ENCODE measurements around the gene KCNIP1.

- TF ChIP-seq POLR2A (IDR thresholded peaks at IDR 0.05) (no peak), CTCF (IDR thresholded peaks at IDR 0.05) (no peak)
These were observed 279.9 kb downstream of the KCNIP1 start, which contains the start of gene GABRP for GRCh38 chr5:170783498-170784247.

All from heart left ventricle (tissue), 13 donors.